BJ (cell line): ENCODE data around the gene SCRT2. TPM values are rescaled to one million over a fixed set of nuclear protein-coding genes. Genes with fewer than 3 reads are reported as not detected.

ENCODE experiments used
- CTCF ChIA-PET: fragments of 350-600 bp; formaldehyde crosslinking; extraction: SDS; loops from one replicate; lab custom pipeline; 2021; ENCODE audit warnings: antibody characterized with exemption, inconsistent platforms; lab: Yijun Ruan, JAX
- POLR2A ChIA-PET: fragments of 300-600 bp; sonication (Branson Sonifier 250); formaldehyde crosslinking; extraction: SDS; loops from one replicate; lab custom pipeline; 2021; ENCODE audit warnings: antibody characterized with exemption; lab: Charles Lee
- DNase-seq: peaks from one replicate; pipeline ENCODE4 v3.0.0-alpha.2; 2011; ENCODE audit warnings: low read depth
- H3K27me3 ChIP-seq: 2 replicates; pipeline ENCODE4 v1.6.0; 2011; ENCODE audit warnings: low read length; ENCODE audit not compliant: control insufficient read depth, insufficient read depth
- H3K36me3 ChIP-seq: 2 replicates; pipeline ENCODE4 v1.5.1; 2011; ENCODE audit warnings: low read length; ENCODE audit not compliant: control insufficient read depth, insufficient read depth
- H3K4me3 ChIP-seq: 2 replicates; pipeline ENCODE4 v1.5.1; 2011; ENCODE audit warnings: low read depth, mild to moderate bottlenecking, control low read depth, low read length
- polyA plus RNA-seq: library from polyadenylated mRNA; depleted of rRNA; stranded (reverse); fragments of >200 nt; gene quantifications from 2 replicates; pipeline ENCODE4 v1.2.3, GENCODE V29; 2011
- TF ChIP-seq, protein P1 (sequence below): IDR thresholded peaks from 2 replicates; pipeline ENCODE4 v1.5.1; 2011; ENCODE audit warnings: low read depth, mild to moderate bottlenecking, control low read depth, inconsistent platforms, low read length, moderate library complexity; ENCODE audit not compliant: insufficient read depth

Gene SCRT2
- polyA plus RNA-seq, 1 experiment: not detected

DNA sequence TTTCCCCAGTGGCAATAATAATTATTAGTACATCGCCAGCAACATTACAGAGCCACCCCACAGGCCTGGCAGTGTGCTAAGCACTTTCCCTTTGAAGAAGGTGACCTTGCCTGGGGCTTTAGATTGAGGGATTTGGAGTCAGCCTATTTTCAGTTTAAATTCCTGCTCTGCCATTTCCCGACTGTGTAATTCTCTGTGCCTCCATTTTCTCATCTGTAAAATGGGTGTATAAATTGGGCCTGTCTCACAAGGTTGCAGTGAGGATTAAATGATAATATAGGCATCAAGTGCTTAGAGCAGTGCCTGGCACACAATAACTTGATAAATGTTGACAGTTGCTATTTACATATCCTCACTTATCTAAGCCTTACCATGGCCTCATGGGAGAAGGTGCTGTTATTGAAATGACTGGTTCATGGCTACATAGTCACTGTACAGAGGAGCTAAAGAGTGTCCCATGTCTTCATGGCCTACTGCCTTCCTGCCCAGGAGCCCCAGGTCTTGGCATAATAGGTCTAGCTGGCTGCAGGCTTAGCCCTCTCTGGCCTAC lies 5.1 kb upstream of the SCRT2 start:
- no peaks in the 10 kb centered on the region for H3K36me3 ChIP-seq
- POLR2A ChIA-PET: no interaction called here
- H3K4me3 ChIP-seq: no peak overlapping the region
- TF ChIP-seq, protein P1, sequence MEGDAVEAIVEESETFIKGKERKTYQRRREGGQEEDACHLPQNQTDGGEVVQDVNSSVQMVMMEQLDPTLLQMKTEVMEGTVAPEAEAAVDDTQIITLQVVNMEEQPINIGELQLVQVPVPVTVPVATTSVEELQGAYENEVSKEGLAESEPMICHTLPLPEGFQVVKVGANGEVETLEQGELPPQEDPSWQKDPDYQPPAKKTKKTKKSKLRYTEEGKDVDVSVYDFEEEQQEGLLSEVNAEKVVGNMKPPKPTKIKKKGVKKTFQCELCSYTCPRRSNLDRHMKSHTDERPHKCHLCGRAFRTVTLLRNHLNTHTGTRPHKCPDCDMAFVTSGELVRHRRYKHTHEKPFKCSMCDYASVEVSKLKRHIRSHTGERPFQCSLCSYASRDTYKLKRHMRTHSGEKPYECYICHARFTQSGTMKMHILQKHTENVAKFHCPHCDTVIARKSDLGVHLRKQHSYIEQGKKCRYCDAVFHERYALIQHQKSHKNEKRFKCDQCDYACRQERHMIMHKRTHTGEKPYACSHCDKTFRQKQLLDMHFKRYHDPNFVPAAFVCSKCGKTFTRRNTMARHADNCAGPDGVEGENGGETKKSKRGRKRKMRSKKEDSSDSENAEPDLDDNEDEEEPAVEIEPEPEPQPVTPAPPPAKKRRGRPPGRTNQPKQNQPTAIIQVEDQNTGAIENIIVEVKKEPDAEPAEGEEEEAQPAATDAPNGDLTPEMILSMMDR: no peak
- H3K27me3 ChIP-seq: peaks cover 10% of the 10 kb centered on the region
- DNase-seq: no peak
- CTCF ChIA-PET: no interaction called here

DNA sequence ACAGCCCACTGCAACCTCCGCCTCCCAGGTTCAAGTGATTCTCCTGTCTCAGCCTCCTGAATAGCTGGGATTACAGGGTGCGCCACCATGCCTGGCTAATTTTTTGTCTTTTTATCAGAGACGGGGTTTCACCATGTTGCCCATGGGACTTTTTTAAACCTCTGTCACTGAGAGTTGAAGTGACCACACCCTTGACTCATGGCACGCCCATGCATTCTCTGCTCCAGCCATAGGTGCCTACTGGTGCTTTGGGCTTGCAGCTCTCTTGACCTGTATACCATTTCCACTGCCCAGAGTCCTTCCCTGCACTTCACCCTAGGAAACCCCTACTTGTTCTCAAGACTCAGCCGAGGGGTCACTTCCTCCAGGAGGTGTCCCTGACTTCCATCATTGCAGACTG lies 2.4 kb upstream of the SCRT2 start:
- no peak for DNase-seq
- CTCF ChIA-PET: interaction anchor here (1.2 to 5.2 kb wide), 3 partner anchors 11 to 61 kb away, joined by 4 to 27 read pairs (median 4); no protein-coding TSS in a partner anchor
- no peaks in the 10 kb centered on the region for H3K36me3 ChIP-seq
- H3K27me3 ChIP-seq: peaks cover 27% of the 10 kb centered on the region
- TF ChIP-seq, protein P1: no peak
- POLR2A ChIA-PET: no interaction called here
- H3K4me3 ChIP-seq: no peak overlapping the region

DNA sequence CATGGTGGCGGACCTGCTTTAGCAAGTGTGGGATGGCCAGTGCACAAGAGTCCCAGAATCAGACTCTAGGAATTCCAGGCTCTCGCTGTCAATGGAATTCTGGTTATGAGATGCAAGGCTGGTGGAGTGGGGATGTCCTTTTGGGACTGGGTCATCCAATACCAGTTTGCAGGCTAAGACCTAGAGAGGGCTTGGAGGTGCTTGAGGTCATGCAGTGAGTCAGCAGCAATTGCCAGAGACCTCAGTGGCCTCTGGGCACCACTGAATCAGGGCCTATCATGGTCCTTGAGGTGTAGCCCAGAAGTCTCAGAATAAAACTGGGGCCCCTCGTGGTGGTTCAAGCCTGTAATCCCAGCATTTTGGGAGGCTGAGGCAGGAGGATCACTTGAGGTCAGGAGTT lies 1.4 kb upstream of the SCRT2 start:
- ChIA-PET CTCF (interaction anchor here (5.2 kb wide), 1 partner anchor 10 kb away, joined by 27 read pairs; no protein-coding TSS in a partner anchor), POLR2A (no interaction called here)
- no peaks in the 10 kb centered on the region for H3K36me3 ChIP-seq
- peaks cover 29% of the 10 kb centered on the region for H3K27me3 ChIP-seq
- H3K4me3 ChIP-seq: no peak overlapping the region
- TF ChIP-seq, protein P1: no peak
- no peak for DNase-seq

DNA sequence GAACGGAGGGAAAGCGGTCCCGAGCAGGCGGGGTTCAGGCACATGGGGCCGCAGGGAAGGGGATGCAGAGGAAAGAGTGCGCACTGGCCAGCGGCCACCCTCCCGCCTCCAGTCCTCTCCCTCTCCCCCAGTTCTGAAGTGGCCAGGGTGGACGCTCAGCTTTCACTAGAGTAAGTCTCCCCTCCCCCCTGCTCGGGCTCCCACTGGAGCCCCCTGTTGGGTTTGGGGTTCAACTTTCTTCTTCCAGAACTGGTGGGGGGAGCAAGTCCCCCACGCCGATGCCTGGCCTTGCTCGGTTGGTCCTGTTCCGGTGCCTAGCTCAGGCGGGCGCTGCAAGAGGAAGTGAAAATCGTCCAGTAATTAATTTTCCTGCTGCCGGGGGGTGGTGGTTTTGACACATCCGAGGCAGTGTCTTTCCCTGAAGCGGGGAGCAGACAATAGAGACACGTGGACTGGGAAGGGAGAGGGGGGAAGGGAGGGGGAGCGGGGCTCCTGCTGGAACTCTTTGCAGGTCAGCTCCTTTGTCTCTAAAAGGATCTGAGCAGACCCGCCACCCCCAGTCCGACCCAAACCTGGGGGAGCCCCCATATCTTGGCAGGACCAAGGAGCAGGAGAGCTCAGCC lies 824 bp upstream of the SCRT2 start:
- H3K27me3 ChIP-seq: peaks cover 30% of the 10 kb centered on the region
- TF ChIP-seq, protein P1: no peak
- H3K36me3 ChIP-seq: no peaks in the 10 kb centered on the region
- ChIA-PET POLR2A (no interaction called here), CTCF (interaction anchor here (5.2 kb wide), 1 partner anchor 9 kb away, joined by 27 read pairs; no protein-coding TSS in a partner anchor)
- DNase-seq: no peak
- H3K4me3 ChIP-seq: no peak overlapping the region

DNA sequence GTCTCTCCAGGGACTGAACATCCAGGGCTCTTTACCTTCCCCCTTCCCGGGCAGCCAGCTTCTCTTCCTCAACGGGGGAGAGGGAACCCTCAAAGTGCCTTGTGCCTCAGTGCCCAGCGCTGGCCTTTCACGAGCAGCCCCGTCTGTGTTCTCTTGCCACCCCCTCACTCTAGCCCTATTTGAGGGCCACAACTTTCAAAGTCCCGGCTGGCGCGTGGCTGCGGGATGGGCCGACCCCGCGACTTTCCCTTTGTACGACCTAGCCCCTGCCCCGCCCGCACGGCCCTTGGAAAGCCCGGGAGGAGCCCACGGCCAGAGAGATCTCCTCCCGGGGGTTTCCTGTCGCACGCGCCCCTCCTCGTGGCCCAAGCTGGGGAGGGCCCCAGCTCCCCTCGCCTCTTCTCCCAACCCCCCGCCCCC lies 559 bp downstream of the SCRT2 start:
- Histone ChIP-seq H3K4me3 (no peak overlapping the region), H3K27me3 (peaks cover 34% of the 10 kb centered on the region), H3K36me3 (no peaks in the 10 kb centered on the region)
- no peak for DNase-seq
- ChIA-PET CTCF (interaction anchor here (0.9 to 5.2 kb wide), 3 partner anchors 8 to 54 kb away, joined by 4 to 27 read pairs (median 4); no protein-coding TSS in a partner anchor), POLR2A (no interaction called here)
- TF ChIP-seq, protein P1: no peak
